NCI-H2107 (cell line): Measurements from ENCODE around the gene KCNK10.
"Not testable (repeated sequence)": the region's sequence is repeated elsewhere in the genome, so short reads cannot be mapped to it uniquely, and the experiment has no call there.

Experiments
- DNase-seq: peaks from one replicate; lab custom pipeline; 2025; lab: John Stamatoyannopoulos, UW

The KCNK10 gene

GRCh38 chr14:88269806-88270420 is 53.2 kb downstream of the KCNK10 start:
- no peak for DNase-seq

DNA sequence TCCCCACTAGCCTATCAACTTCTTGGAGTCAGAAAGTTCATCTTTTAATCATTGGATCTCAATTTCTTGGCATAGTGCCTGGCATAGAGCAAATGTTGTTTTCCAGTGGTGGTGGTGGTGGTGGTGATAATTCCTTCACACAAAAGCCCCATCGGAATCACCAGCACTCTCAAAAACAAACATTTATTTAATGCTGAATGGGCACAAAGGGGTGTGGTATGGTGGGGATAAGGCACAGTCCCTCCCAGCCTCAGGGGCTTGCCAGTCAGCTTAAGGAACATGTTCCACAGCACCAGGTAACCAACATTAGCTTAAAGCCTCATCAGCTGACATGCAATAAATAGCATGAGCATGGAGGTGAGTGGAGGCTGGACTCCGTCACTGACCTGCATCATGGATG is 56.6 kb downstream of the KCNK10 start:
- no peak for DNase-seq

DNA sequence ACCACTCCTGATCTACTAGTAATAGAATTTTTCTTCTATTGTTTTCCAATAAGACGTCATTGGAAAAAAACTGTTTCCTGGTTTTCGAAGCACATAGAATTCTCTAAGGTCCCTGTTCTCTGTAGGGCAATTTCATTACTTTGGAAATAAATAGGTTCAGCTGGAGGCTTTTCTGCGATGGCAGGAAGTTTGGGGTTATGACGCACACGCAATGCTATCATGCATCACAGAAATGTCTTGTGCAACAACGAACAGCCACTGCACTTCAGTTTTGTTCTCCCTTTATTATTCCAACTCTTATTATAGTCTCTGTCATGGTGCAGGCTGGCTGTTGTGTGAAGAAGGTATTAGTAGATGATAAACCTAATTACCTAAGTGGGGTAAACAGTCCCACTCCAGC is 59.0 kb downstream of the KCNK10 start:
- no peak for DNase-seq

GRCh38 chr14:88261302-88261701 is 61.8 kb downstream of the KCNK10 start:
- not testable (repeated sequence) for DNase-seq

- no peak for DNase-seq
These were observed 65.0 kb downstream of the KCNK10 start for GRCh38 chr14:88258021-88258420.

GRCh38 chr14:88256997-88257950 is 65.8 kb downstream of the KCNK10 start:
- no peak for DNase-seq

GRCh38 chr14:88255798-88256197 is 67.3 kb downstream of the KCNK10 start:
- no peak for DNase-seq

GRCh38 chr14:88255196-88255595 is 67.9 kb downstream of the KCNK10 start:
- DNase-seq: no peak

GRCh38 chr14:88252498-88252897 is 70.6 kb downstream of the KCNK10 start:
- no peak for DNase-seq

- no peak for DNase-seq
These were observed 71.4 kb downstream of the KCNK10 start for GRCh38 chr14:88251650-88252049.

- DNase-seq: no peak
These were observed 73.8 kb downstream of the KCNK10 start for GRCh38 chr14:88249266-88249665.

DNA sequence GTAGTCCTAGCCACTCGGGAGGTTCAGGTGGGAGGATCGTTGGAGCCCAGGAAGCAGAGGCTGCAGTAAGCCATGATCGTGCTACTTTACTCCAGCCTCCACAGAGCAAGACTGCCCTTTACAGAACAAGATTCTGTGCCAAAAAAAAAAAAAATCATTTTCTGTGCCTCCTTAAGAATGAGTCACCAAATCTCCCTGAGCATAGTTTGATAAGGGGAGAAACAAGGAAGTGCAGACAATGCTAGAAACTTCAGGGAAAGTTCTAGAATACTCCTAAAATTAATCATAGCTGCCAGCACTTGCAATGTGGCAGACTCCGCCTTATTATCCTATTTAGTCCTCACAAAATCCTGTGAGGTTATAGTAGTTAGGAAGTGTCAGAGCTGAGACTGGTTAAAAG is 74.5 kb downstream of the KCNK10 start:
- no peak for DNase-seq

GRCh38 chr14:88247228-88247627 is 75.8 kb downstream of the KCNK10 start:
- no peak for DNase-seq

DNA sequence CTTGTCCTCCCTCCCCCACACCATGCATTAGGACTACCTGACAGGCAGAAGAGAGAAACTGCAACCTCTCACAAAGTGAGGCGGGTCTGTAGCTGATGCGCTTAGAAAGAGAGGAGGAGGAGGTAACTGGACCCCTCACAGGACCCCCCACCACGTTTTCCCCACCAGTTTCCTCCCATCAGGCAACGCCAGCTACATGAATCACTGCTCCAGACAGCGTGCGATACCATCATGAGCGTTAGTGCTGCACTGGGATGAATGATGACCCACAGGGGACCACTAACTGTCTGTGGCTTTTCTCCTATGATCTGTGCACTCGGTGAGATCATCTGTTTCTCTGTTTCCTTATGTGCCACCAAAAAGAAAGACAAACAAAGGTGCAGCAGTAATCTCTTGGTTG is 77.7 kb downstream of the KCNK10 start:
- DNase-seq: peak; percentile 19

DNA sequence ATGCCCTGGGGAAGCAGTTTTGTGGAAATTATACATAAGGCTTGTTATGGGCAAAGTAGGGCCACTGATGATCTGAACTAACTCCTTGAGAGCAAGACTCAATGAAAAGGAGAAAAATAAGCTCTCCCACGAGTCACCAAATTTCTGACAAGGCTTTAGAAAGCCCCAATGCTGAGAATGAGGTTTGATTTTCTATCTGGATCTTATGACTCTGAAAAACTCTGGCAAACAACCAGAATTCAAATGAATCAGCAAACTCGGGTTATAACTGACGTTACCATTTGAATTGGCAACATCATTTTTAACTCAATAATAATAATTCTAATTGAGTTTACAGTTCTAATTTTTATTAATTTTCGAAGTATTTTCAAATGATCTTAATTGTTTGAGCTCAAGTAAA is 79.1 kb downstream of the KCNK10 start:
- no peak for DNase-seq

DNA sequence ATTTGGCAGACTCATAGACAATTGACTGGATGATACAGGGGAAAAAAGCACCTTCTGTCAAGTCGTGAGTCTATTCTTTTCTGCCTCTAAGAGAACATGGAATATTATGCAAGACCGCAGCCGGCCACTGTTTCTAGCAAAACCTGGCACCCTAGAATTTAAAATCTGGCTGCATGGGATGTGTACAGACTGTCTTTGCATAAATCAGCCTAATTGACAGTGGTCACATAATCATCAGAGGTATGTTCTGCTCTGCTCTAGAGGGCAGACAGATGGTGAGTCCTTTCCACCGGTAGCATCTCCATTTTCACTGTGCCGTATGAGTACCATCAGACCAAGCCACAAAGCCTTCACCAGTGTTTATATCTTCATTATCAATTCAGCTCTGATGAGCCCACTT is 80.6 kb downstream of the KCNK10 start:
- DNase-seq: no peak

- DNase-seq: no peak
These were observed 81.3 kb downstream of the KCNK10 start for GRCh38 chr14:88241810-88242209.

- DNase-seq: no peak
These were observed 88.6 kb downstream of the KCNK10 start for GRCh38 chr14:88234442-88234841.

DNA sequence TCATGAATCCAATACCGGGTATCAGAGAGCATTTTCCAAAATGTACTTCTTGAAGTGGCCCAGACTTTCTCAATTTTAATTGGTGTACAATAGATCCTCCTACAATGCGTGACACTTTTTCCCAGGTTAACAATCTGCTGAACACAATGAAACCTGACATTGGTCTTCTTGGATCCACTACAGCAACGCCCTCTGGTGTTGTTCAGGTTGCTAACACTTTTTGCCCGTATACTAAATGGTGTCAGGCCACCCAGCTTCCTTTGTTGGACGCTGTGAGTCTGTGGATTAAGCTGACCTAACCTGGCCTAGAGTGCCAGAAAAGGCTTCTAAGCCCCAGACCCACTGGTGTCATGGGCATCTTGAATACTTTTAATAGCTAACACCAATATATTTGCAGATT is 89.2 kb downstream of the KCNK10 start:
- DNase-seq: no peak

DNA sequence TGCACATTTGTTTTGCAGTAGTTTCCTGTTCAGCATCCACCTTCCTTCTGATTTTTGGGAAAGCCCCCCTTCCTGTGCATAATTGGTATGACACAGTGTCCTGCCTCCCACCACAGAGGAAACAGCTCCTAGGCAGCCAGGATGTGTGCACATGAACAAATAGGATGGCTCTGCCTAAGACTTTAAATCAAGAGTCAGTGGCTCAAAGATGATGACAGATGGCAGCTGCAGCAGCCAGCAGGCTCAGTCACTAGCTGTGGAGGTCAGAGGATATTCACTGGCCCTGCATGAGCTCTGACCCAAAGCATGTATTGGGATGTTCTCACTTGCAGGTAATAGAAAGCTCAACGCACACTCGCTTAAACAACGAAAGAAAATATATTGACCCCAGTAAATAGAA is 90.3 kb downstream of the KCNK10 start:
- DNase-seq: no peak

DNA sequence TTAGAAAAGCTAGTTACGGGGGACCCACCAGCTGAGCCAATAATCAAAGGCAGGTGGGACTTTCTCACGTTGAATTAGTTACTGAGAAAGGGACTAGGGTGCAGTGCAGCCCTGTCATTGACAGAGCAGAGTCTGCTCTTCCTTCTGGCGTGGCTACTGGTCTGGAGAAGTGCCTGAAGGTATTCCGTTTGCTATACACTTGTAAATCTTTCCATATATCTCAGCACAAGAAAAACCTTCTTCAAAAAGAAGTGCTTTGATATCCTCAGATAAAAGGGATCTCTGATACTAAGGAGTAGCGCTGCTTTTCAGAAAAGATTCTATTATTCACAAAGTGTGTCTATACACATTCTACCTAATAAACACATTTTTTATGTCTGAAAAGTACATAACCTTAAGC is 91.5 kb downstream of the KCNK10 start:
- DNase-seq: no peak

- no peak for DNase-seq
These were observed 93.6 kb downstream of the KCNK10 start for GRCh38 chr14:88229428-88229827.

- DNase-seq: no peak
These were observed 94.4 kb downstream of the KCNK10 start for GRCh38 chr14:88228522-88229236.
